ENCODE measurements around the gene ERF.

The ERF gene

DNA sequence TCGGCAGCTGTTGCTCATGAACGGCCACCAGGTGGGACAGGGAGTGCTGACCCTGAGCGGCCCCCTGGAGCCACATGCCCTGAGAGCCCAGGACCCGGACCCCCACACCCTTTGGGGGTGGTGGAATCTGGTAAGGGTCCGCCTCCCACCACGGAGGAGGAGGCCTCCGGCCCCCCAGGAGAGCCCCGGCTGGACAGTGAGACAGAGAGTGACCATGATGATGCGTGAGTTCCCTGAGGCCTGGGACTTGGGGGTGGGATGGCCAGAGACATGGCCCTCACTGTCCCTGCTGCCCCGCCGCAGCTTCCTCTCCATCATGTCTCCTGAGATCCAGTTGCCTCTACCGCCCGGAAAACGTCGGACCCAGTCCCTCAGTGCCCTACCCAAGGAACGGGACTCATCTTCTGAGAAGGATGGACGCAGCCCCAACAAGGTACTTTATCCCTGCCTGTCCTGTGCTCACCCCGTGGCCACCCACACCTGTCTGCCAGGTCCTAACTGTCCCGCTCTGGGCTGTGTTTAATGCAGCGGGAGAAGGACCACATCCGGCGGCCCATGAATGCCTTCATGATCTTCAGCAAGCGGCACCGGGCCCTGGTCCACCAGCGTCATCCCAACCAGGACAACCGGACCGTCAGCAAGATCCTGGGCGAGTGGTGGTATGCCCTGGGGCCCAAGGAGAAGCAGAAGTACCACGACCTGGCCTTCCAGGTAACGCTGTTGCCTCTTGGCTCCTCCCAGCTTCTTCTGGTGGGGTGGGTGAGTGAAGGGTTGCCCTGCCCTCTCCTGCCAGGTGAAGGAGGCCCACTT, 32.3 kb upstream of the ERF start:
- DNase-seq (ENCODE audit: low read depth): no peak

GRCh38 chr19:42286349-42287016, 31.6 kb upstream of the ERF start:
- DNase-seq (ENCODE audit: low read depth): no peak

GRCh38 chr19:42285988-42286348, 31.0 kb upstream of the ERF start:
- no peak for DNase-seq (ENCODE audit: low read depth)

DNA sequence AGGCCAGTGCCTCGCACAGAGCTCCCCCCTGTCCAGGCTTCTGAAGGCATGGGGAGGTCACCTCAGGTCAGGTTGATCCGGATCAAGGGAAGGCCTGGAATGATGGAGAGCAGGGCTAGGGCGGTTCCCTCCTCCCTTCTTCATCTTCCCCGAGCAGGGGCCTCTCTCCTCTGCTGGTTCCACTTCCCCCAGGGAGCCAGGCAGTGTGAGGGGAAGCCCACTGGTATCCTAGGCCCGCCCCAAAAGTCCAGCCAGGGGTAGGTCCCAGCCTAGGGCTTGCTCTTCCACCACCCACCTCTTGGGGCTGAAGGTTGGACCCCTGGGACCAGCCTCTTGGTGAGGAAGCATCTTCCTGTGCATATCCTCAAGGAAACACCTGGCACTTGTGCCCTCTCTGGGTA, 30.6 kb upstream of the ERF start:
- DNase-seq (ENCODE audit: low read depth): no peak

- no peak for DNase-seq (ENCODE audit: low read depth)
These were observed 29.8 kb upstream of the ERF start for GRCh38 chr19:42284591-42285341.

GRCh38 chr19:42284066-42284501, 29.2 kb upstream of the ERF start:
- peak; percentile 74 for DNase-seq (ENCODE audit: low read depth)

- peak; percentile 98 for DNase-seq (ENCODE audit: low read depth)
These were observed 28.5 kb upstream of the ERF start for GRCh38 chr19:42283188-42284065.

- DNase-seq (ENCODE audit: low read depth): no peak
These were observed 27.9 kb upstream of the ERF start for GRCh38 chr19:42282819-42283187.

- DNase-seq (ENCODE audit: low read depth): no peak
These were observed 27.2 kb upstream of the ERF start for GRCh38 chr19:42281827-42282762.

DNA sequence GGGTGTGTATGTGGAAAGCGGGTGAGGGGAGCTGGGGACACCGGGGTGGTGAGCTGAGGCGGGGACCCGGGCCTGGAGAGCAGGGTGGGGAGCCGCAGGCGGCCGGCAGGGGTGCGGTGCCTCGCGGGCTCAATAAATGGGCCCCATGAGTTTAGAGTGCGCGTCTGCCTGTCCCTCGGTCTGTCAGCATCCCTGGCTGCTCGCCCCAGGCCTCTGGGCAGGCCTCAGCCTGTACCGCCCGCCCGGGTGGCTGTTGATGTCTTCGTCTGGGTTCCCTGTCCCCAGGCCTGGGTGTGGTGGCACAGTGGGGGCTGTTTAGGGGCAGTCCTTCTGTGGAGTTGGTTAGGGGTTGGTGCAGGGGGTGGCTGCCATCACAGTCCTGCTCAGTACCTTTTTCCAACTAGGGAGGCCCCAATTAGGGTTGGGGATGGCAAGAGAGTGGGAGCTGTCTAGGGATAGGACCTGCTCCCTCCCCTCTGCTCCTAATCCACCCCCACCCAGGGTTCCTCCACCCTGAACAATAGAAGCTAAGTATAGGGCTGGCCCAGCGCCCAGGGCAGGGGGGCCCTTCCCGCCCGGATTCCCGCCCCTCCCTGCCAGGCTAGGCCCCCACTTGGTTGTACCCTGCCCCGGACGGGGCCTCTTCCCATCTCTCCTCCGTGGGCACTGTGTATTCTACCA, 26.4 kb upstream of the ERF start:
- no peak for DNase-seq (ENCODE audit: low read depth)

GRCh38 chr19:42280815-42281145, 25.9 kb upstream of the ERF start:
- DNase-seq (ENCODE audit: low read depth): no peak

DNA sequence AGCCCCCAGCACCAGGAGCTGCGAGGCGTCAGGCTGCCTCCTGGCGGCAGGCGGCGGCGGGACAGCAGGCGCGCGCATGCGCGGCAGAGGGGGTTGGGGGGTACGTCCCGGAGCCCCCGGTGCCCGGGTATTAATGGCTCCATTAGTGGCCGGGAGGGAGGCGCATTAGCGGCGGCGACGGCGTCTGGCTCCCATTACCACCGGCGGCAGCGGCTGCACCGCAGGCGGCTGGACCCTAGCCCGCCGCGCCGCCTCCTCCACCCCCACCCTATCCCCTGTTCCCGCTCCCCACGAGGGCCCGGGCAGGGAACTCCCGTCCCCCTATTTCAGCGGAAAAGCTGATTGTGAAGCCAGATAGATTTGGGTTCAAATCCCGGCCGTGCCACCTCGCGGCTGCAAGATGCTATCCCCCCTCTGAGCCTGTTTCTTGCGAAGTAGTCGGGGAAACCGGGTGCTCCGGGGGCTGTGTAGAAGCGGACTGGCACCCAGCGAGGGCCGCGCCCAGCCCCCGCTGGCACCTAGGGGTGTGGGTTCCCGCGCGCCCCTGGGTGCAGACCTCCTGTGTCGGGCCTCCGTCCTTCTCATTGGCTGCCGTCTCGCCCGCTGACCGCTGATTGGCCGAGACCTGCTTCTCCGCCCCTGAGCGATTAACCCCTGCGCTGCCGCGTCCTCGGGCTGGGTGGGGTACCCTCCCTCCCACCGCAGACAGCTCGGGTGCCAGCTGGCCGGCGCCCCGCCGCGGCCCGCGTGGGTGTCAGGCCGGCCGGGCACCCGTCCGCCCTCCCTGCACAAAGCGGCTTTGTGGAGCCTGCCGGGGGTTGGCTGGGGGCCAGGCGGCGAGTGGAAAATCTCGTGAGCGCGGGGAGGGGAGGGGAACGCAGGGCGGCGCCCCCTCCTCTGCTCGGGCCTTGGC, 25.2 kb upstream of the ERF start:
- peak; percentile 78 for DNase-seq (ENCODE audit: low read depth)

- DNase-seq (ENCODE audit: low read depth): no peak
These were observed 24.4 kb upstream of the ERF start for GRCh38 chr19:42279155-42279901.

DNA sequence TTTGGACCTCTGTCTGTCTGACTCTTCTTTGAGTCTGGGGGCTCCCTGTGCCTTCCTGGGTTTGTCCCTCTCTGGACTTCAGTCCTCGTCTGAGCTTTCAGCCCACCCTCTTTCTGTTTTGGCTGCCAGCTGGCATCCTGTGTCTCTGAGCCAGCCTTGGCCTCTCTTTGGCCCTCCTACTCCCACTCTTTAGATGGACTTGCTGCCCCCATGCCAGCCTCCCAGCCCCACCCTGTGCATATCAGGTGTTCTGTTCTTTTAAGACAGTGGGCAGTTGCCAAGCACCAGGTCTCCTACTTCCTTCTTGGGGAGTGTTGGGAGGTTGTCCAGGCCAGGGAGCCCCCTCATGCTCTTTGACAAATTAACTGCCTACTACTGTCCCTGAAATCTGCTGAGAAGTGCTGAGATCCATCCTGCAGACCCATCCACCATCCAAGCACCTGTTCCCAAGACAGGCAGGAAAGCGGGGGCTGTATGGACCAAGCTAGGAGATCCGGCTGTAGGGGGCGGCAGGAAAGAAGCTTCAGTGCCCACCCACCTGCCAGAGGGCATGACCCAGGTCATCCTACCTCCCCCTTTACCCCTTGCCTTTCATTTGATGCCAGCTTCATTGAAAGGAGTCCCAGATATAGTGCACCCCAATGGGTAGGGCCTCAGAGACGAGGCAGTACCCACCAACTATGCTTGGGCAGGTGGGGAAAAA, 23.7 kb upstream of the ERF start:
- no peak for DNase-seq (ENCODE audit: low read depth)

- no peak for DNase-seq (ENCODE audit: low read depth)
These were observed 23.0 kb upstream of the ERF start for GRCh38 chr19:42277821-42278451.

GRCh38 chr19:42276821-42277220, 21.9 kb upstream of the ERF start:
- no peak for DNase-seq (ENCODE audit: low read depth)

DNA sequence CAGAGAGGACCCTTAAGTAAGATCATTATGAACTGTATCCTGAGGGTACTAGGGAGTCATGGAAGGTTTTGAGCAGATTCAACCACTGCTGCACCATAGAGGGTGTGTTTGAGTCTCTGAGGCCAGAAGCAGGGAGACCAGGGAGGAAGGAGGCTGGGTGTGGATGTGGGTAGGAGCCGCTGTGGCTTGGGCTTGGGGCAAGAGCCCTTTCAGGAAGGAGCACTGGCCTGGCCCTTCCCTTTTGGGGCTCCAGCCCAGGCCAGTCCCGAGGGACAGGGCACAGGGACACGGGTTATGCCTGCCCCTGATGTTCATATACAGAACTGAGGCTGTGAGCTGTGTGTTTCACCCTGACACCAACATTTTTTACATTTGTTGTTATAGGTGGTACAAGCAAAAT, 21.4 kb upstream of the ERF start:
- DNase-seq (ENCODE audit: low read depth): no peak

GRCh38 chr19:42275517-42275916, 20.6 kb upstream of the ERF start:
- no peak for DNase-seq (ENCODE audit: low read depth)
